Lower leg skin (tissue), 4 donors: Measurements from ENCODE around the gene BLID. TPM values are rescaled to one million over a fixed set of nuclear protein-coding genes. Genes with fewer than 3 reads are reported as not detected.

Experiments
- DNase-seq, 2 donors: peaks; one replicate each; pipeline ENCODE4 v3.0.0-alpha.2; 2019; ENCODE audit warnings: low spot score in 2 of 2
- H3K4me3 ChIP-seq: fragments of 200-600 bp; sonication (generic); 2 replicates; pipeline ENCODE4 v1.5.1; 2017; ENCODE audit warnings: mild to moderate bottlenecking, low read depth; ENCODE audit not compliant: poor library complexity, severe bottlenecking
- POLR2A ChIP-seq, 2 donors: fragments of 450-650 bp; IDR thresholded peaks; one replicate each; pipeline ENCODE4 v1.6.1; 2016 to 2017; ENCODE audit warnings: antibody characterized with exemption in 2 of 2, mild to moderate bottlenecking in 1 of 2, moderate library complexity in 1 of 2
- WGBS, 2 donors: methylation state at CpG; one replicate each; pipeline ENCODE4 v1.1.5; 2018; 5-methylcytosine and 5-hydroxymethylcytosine counted together
- intact Hi-C: fragments of 100-400 bp; cut with DNase I; formaldehyde crosslinking; loops from one replicate; pipeline ENCODE4 v1.15.0; 2023; ENCODE audit warnings: low total_unique reads
- total RNA-seq, 4 donors: library from RNA; depleted of rRNA; stranded (reverse); fragments of >200 nt; gene quantifications; one replicate each; pipeline ENCODE4 v1.1.0, GENCODE V29; 2016
- TF ChIP-seq, protein P1 (sequence below), 3 donors: fragments of 450-650 bp; IDR thresholded peaks; one replicate each; pipeline ENCODE4 v1.5.1; 2016; ENCODE audit warnings: antibody characterized with exemption in 3 of 3, mild to moderate bottlenecking in 3 of 3, moderate library complexity in 2 of 3

Gene BLID
- total RNA-seq, 4 donors from 2014 or later: 0.75 TPM; not detected in 3

- no peak for TF ChIP-seq POLR2A (IDR thresholded peaks at IDR 0.05)
- TF ChIP-seq, protein P1, sequence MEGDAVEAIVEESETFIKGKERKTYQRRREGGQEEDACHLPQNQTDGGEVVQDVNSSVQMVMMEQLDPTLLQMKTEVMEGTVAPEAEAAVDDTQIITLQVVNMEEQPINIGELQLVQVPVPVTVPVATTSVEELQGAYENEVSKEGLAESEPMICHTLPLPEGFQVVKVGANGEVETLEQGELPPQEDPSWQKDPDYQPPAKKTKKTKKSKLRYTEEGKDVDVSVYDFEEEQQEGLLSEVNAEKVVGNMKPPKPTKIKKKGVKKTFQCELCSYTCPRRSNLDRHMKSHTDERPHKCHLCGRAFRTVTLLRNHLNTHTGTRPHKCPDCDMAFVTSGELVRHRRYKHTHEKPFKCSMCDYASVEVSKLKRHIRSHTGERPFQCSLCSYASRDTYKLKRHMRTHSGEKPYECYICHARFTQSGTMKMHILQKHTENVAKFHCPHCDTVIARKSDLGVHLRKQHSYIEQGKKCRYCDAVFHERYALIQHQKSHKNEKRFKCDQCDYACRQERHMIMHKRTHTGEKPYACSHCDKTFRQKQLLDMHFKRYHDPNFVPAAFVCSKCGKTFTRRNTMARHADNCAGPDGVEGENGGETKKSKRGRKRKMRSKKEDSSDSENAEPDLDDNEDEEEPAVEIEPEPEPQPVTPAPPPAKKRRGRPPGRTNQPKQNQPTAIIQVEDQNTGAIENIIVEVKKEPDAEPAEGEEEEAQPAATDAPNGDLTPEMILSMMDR (IDR thresholded peaks at IDR 0.05): no peak
- no peak for DNase-seq
- 29 to 34% methylated on average over 12 of the region's 12 CpGs for WGBS, 2 donors
- intact Hi-C loops: no loop called here
- H3K4me3 ChIP-seq: no peak overlapping the region
These were observed 43.2 kb upstream of the BLID start for GRCh38 chr11:122159173-122159721.

DNA sequence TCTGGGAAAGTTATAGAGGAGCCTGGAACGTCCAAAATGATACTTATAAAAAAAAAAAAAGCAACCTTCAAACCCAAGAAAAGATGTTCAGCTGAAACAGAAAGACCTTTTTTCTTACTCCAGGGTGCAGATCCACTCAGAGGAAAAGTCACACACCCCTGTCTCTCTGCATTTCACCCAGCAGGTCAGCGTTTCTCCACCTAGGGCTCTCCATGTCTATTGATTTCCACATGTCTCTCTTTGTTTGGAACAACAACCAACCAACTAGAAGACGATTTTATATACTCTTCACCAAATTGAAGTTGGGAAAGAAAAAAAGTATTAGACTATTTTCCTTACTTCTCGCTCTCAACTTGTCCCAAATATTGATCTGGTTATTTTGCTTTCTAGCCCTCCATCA lies 42.2 kb upstream of the BLID start:
- WGBS, 2 donors: 45 to 47% methylated on average over 4 of the region's 4 CpGs
- no peak overlapping the region for H3K4me3 ChIP-seq
- no peak for DNase-seq
- intact Hi-C loops: no loop called here
- TF ChIP-seq POLR2A (IDR thresholded peaks at IDR 0.05): no peak
- TF ChIP-seq, protein P1 (IDR thresholded peaks at IDR 0.05): no peak

DNA sequence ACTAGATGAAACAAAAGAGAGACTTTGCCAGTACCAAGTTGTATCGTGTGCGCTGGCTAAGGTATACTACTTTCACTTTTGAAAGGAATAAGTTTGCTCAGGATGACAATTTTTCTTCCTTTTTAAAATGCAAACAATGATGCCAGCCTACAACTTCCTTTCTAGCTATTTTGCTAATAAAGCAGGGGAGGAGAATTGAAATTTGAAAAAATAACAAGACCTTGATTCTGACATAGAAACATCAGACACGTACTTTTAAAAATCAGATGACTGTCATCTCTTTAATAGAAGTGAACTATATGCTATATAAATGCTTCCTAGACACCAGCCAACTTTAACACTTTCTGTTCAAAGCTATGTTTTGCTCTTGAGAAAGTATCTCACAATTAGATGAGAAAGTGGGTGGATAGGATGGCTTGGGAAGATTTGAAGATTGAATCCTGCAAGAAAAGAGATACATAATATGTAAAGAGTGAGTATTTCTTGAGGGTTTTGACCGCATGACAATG lies 41.7 kb upstream of the BLID start:
- no peak overlapping the region for H3K4me3 ChIP-seq
- no peak for TF ChIP-seq POLR2A (IDR thresholded peaks at IDR 0.05)
- TF ChIP-seq, protein P1 (IDR thresholded peaks at IDR 0.05): no peak
- intact Hi-C loops: no loop called here
- 21 to 23% methylated on average over 4 of the region's 4 CpGs for WGBS, 2 donors
- DNase-seq: no peak

DNA sequence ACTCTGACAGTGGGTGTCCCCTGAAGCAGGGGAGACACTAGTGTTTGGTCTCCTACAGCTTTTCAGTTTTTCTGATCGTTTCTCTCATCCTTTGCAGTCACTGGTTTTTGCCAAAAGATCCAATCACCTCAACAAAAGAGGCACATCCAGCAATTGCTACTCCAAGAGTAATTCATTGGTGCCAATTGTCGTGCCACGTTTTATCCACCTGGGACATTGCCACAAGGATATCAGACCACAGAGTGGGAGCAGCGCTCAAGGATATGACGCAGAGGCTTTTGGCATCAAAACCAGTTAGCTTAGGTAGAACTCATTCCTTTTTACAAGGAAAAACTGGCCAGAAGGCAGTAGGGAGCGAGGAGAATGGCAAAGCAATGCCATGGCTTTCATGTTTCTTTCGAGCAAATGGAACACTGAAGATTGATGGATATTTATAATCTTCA lies 40.9 kb upstream of the BLID start:
- no peak overlapping the region for H3K4me3 ChIP-seq
- TF ChIP-seq, protein P1 (IDR thresholded peaks at IDR 0.05): no peak
- no peak for TF ChIP-seq POLR2A (IDR thresholded peaks at IDR 0.05)
- WGBS, 2 donors: 20 to 26% methylated on average over 7 of the region's 7 CpGs
- intact Hi-C loops: no loop called here
- peak in 1 of 2 donors; percentile 15 for DNase-seq

DNA sequence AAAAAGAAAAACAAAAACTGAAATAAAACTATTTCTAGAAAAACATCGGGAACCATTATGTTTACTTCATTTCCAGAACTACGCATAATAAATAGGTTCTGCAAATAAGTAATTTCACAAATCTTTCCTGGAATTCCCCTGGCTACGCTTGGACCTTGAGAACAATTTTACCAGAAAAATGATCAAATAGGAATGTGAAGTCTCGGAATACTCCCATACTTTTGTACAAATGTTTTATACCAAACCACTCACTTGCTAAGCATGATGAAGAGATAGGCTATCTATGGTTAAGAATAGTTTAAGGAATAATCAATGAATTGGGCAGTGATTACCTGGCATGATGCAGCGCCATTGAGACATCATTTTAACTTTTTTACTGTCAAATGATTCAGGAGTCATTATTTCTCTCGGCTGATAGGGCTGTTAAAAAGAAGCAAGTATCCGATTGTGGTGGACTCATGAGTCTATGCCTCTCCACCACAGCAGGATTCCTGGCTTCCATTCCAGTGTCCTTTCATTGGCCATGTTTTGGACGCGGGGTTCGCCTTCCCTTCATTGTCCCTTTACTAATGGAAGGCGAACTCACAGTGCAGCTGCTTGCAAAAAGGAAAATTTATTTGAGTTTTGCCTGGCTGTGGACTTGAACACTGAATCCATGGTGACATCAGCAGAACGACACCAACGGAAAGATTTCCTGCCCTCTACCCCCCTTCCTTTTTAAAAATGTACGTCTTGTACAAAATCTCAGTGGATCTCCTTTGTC lies 39.9 kb upstream of the BLID start:
- 86 to 90% methylated on average over 14 of the region's 14 CpGs for WGBS, 2 donors
- no peak for DNase-seq
- H3K4me3 ChIP-seq: no peak overlapping the region
- intact Hi-C loops: no loop called here
- TF ChIP-seq, protein P1 (IDR thresholded peaks at IDR 0.05): no peak
- no peak for TF ChIP-seq POLR2A (IDR thresholded peaks at IDR 0.05)
